Panc1 (cell line): Measurements from ENCODE around the gene SYT1. TPM values are rescaled to one million over a fixed set of nuclear protein-coding genes. Genes with fewer than 3 reads are reported as not detected.

Experiments
- ATAC-seq: fragments of 200-7000 bp; cut with Tn5 transposase; 2 replicates; pipeline ENCODE4 v1.9.1; 2020; ENCODE audit warnings: mild to moderate bottlenecking, moderate library complexity
- BruUV-seq: library from RNA; stranded (reverse); fragments of 400-500 nt; replicated peaks from 2 replicates; lab custom pipeline; 2021; lab: Mats Ljungman, UMichigan
- CTCF ChIA-PET: fragments of 300-600 bp; sonication (Branson Sonifier 250); formaldehyde crosslinking; loops from one replicate; lab custom pipeline; 2022; ENCODE audit warnings: antibody characterized with exemption; lab: Charles Lee
- POLR2A ChIA-PET: fragments of 300-600 bp; sonication (Branson Sonifier 250); formaldehyde crosslinking; loops from one replicate; lab custom pipeline; 2022; ENCODE audit warnings: antibody characterized with exemption; lab: Charles Lee
- DNase-seq: peaks from one replicate; pipeline ENCODE4 v3.0.0-alpha.2; 2010; ENCODE audit warnings: low read depth, low spot score
- H3K27ac ChIP-seq: 2 replicates; pipeline ENCODE4 v1.5.1; 2011; ENCODE audit warnings: mild to moderate bottlenecking, low read length, inconsistent platforms
- H3K27me3 ChIP-seq: fragments of 200-500 bp; sonication (Bioruptor generic); 2 replicates; pipeline ENCODE4 v1.6.0; 2014; ENCODE audit warnings: low read length, inconsistent platforms; ENCODE audit not compliant: control insufficient read depth, insufficient read depth
- H3K36me3 ChIP-seq: fragments of 200-500 bp; sonication (Bioruptor generic); 2 replicates; pipeline ENCODE4 v1.5.1; 2014; ENCODE audit warnings: inconsistent platforms, mild to moderate bottlenecking, low read length, moderate library complexity; ENCODE audit not compliant: control insufficient read depth, insufficient read depth
- H3K4me1 ChIP-seq: 2 replicates; pipeline ENCODE4 v1.5.1; 2011; ENCODE audit warnings: inconsistent platforms, mild to moderate bottlenecking, low read length, moderate library complexity; ENCODE audit not compliant: control insufficient read depth, insufficient read depth
- H3K4me3 ChIP-seq, 2 experiments: 2 replicates each; pipeline ENCODE4 v1.5.1; 2011 to 2012; ENCODE audit warnings: low read depth in 2 of 2, low read length in 2 of 2, mild to moderate bottlenecking in 2 of 2, inconsistent platforms in 1 of 2, moderate library complexity in 1 of 2
- H3K9me3 ChIP-seq: fragments of 200-500 bp; sonication (Bioruptor generic); 2 replicates; pipeline ENCODE4 v1.5.1; 2014; ENCODE audit warnings: low read depth, mild to moderate bottlenecking, inconsistent platforms, low read length, moderate library complexity; ENCODE audit not compliant: control insufficient read depth, insufficient read depth
- CTCF ChIP-seq: fragments of 450-650 bp; IDR thresholded peaks from 2 replicates; pipeline ENCODE4 v1.5.1; 2017; ENCODE audit warnings: mild to moderate bottlenecking
- POLR2AphosphoS5 ChIP-seq: IDR thresholded peaks from 2 replicates; pipeline ENCODE4 v1.6.1; 2012; ENCODE audit warnings: mild to moderate bottlenecking, low read depth, low read length, moderate library complexity
- REST ChIP-seq, 2 experiments: IDR thresholded peaks; 2 replicates each; pipeline ENCODE4 v1.6.1; 2011 to 2012; ENCODE audit warnings: low read depth in 2 of 2, control low read depth in 1 of 2, low read length in 1 of 2, mild to moderate bottlenecking in 1 of 2, moderate library complexity in 1 of 2; ENCODE audit not compliant: insufficient read depth in 1 of 2
- SIN3A ChIP-seq: IDR thresholded peaks from 2 replicates; pipeline ENCODE4 v1.6.1; 2012; ENCODE audit warnings: low read depth, mild to moderate bottlenecking, low read length, moderate library complexity, borderline replicate concordance; ENCODE audit not compliant: insufficient read depth
- TCF7L2 ChIP-seq: IDR thresholded peaks from 2 replicates; pipeline ENCODE4 v1.6.1; 2011; ENCODE audit warnings: mild to moderate bottlenecking, low read depth, low read length, inconsistent platforms
- in situ Hi-C: cut with HindIII; loops from 2 replicates; pipeline ENCODE4 v1.10.0; 2016; ENCODE audit warnings: low sequenced_read_pairs, low pct_unique_long_range_greater_than_20kb
- intact Hi-C: fragments of 100-400 bp; cut with micrococcal nuclease; formaldehyde crosslinking; loops from one replicate; pipeline ENCODE4 v1.10.0; 2022; ENCODE audit not compliant: unreplicated experiment
- total RNA-seq: library from RNA; stranded (reverse); gene quantifications from one replicate; pipeline ENCODE4 v1.2.1, GENCODE V29; 2021; ENCODE audit not compliant: unreplicated experiment

The SYT1 gene
- total RNA-seq, 1 experiment from 2014 or later: 3.0 TPM

- no peak for DNase-seq
- H3K36me3 ChIP-seq: no peaks in the 10 kb centered on the region
- ChIA-PET CTCF (no interaction called here), POLR2A (no interaction called here)
- H3K9me3 ChIP-seq: no peaks in the 10 kb centered on the region
- H3K4me1 ChIP-seq: no peaks in the 10 kb centered on the region
- in situ Hi-C loops: no loop called here
- BruUV-seq: no TSS peak
- no peak overlapping the region for H3K4me3 ChIP-seq
- H3K27me3 ChIP-seq: no peaks in the 10 kb centered on the region
- no peak overlapping the region for H3K27ac ChIP-seq
- no peak for TF ChIP-seq SIN3A
- no peak for TF ChIP-seq REST (IDR thresholded peaks at IDR 0.05; ENCODE audit: insufficient read depth in 1 of 2, low read depth in 2 of 2, low read length in 1 of 2)
- no peak for TF ChIP-seq CTCF
- no peak for TF ChIP-seq TCF7L2
- TF ChIP-seq POLR2AphosphoS5: no peak
- intact Hi-C loops: no loop called here
- no peak for ATAC-seq
Measured at GRCh38 chr12:79299447-79300198, 435.0 kb downstream of the SYT1 start.

GRCh38 chr12:79300199-79300568 lies 435.6 kb downstream of the SYT1 start:
- POLR2A ChIA-PET: no interaction called here
- Histone ChIP-seq H3K4me3 (no peak overlapping the region), H3K4me1 (no peaks in the 10 kb centered on the region), H3K27ac (no peak overlapping the region), H3K27me3 (no peaks in the 10 kb centered on the region), H3K9me3 (no peaks in the 10 kb centered on the region), H3K36me3 (no peaks in the 10 kb centered on the region)
- intact Hi-C loops (no loop called here), in situ Hi-C loops (no loop called here)
- ATAC-seq (no peak), DNase-seq (no peak)
- BruUV-seq: no TSS peak
- CTCF ChIA-PET: no interaction called here
- TF ChIP-seq REST (IDR thresholded peaks at IDR 0.05; ENCODE audit: insufficient read depth in 1 of 2, low read depth in 2 of 2, low read length in 1 of 2) (no peak), CTCF (no peak), TCF7L2 (no peak), SIN3A (no peak), POLR2AphosphoS5 (no peak)
